ENCODE data around the gene SLC25A23.
"Not testable (repeated sequence)": the region's sequence is repeated elsewhere in the genome, so short reads cannot be mapped to it uniquely, and the experiment has no call there.

Gene SLC25A23

GRCh38 chr19:6402058-6402457, 57.5 kb downstream of the SLC25A23 start:
- in situ Hi-C loops (cut with MboI; ENCODE audit: low pct_unique_long_range_greater_than_20kb, low sequenced_read_pairs, unreplicated experiment) = no loop called here
- no peak for DNase-seq (ENCODE audit: low spot score)
- TF ChIP-seq CTCF (IDR thresholded peaks at IDR 0.05; ENCODE audit: extremely low read depth, insufficient read depth, missing control alignments) = no peak

DNA sequence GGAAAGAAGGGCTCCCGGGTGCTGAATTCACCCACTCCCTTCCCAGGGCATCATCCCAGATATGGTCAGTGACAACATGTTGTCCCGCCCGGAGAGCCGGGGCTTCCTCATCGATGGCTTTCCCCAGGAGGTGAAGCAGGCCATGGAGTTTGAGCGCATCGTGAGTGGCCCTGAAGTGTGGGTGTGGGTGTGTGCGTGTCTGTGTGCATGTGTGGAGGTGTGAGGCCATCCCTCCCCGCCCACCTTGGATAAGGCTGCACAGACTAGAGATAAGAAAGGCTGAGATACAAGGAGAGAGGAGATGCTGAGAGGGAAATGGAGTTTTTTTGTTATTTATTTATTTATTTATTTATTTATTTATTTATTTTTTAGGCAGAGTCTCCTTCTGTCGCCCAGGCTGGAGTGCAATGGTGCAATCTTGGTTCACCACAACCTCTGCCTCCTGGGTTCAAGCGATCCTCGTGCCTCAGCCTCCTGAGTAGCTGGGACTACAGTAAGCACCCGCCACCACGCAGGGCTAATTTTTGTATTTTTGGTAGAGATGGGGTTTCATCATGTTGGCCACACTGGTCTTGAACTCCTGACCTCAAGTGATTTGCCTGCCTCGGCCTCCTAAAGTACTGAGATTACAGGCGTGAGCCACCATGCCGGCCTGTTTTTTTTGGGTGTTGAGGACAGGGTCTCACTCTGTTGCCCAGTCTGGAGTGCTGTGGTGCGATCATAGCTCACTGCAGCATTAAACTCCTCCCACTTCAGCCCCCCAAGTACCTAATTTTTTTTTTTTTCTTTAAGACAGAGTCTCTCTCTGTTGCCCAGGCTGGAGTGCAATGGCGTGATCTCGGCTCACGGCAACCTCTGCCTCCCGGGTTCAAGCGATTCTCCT, 59.3 kb downstream of the SLC25A23 start:
- in situ Hi-C loops (cut with MboI; ENCODE audit: low pct_unique_long_range_greater_than_20kb, low sequenced_read_pairs, unreplicated experiment); DNase-seq (ENCODE audit: low spot score): not testable (repeated sequence)

DNA sequence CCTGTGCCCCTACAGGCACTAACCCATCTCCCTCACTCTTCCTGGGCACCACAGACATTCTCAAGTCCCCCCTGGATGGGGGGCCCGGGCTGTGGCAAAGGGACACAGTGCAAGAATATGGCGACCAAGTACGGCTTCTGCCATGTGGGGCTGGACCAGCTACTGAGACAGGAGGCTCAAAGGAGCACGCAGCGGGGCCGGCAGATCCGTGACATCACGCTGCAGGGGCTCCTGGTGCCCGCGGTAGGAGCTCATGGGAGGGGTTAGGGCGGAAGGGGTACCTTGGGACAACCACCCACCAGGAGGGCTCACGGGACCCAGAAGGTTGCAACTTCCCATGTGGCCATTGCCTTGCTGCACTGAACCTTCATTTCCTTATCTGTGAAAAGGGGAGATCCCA, 63.3 kb downstream of the SLC25A23 start:
- in situ Hi-C loops (cut with MboI; ENCODE audit: low pct_unique_long_range_greater_than_20kb, low sequenced_read_pairs, unreplicated experiment) = no loop called here
- DNase-seq (ENCODE audit: low spot score) = no peak
- TF ChIP-seq CTCF (IDR thresholded peaks at IDR 0.05; ENCODE audit: extremely low read depth, insufficient read depth, missing control alignments) = no peak

DNA sequence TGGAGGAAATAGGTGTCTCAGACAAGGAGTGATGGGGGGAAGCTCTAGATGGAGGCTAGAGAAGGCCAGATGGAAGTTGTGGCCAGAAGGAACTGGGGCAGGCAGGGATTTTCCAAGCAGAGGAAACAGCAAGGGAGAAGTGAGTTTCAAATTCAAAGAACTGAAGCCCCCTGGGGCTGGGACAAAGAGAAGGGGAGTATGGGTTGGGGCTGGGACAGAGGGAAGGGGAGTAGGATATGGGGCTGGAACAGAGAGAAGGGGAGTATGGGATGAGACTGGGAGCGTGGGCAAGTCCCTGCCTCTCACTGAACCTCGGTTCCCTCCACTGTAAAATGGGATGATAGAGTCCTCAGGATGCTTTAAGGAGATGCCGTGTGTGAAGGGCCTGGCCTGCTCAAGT, 64.8 kb downstream of the SLC25A23 start:
- DNase-seq (ENCODE audit: low spot score) = no peak
- in situ Hi-C loops (cut with MboI; ENCODE audit: low pct_unique_long_range_greater_than_20kb, low sequenced_read_pairs, unreplicated experiment) = no loop called here
- TF ChIP-seq CTCF (IDR thresholded peaks at IDR 0.05; ENCODE audit: extremely low read depth, insufficient read depth, missing control alignments) = no peak

DNA sequence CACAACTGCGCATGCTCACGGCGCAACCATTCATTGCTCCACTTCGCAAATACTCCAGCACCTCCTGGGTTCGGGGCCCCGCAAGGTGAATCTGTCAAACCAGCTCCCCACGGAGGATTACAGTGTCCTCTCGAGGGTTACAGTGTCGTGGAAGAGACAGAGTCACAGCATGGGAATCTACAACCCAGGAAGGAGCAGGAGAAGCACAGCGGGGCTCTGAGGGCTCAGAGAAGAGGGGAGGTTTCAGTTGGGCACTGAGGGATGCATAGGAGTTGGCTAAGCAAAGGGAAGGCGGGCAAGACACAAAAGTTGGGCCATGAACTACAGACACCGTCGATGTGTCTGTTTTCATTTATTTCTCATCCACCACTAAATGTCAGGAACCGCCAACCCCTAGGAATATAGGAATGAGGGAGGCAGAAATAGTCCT, 65.6 kb downstream of the SLC25A23 start:
- no peak for TF ChIP-seq CTCF (IDR thresholded peaks at IDR 0.05; ENCODE audit: extremely low read depth, insufficient read depth, missing control alignments)
- DNase-seq (ENCODE audit: low spot score) = no peak
- in situ Hi-C loops (cut with MboI; ENCODE audit: low pct_unique_long_range_greater_than_20kb, low sequenced_read_pairs, unreplicated experiment) = no loop called here

GRCh38 chr19:6393074-6393982, 66.3 kb downstream of the SLC25A23 start, which contains the start of gene GTF2F1:
Gene GTF2F1 (minus strand): TSS chr19:6393164. CDS start chr19:6392995, 169 bp downstream.
- in situ Hi-C loops (cut with MboI; ENCODE audit: low pct_unique_long_range_greater_than_20kb, low sequenced_read_pairs, unreplicated experiment) = no loop called here
- DNase-seq (ENCODE audit: low spot score) = peak; percentile 97
- no peak for TF ChIP-seq CTCF (IDR thresholded peaks at IDR 0.05; ENCODE audit: extremely low read depth, insufficient read depth, missing control alignments)
